GM10266 (cell line): ENCODE measurements around the gene ETNK2.

ENCODE experiments used
- DNase-seq: peaks from one replicate; pipeline ENCODE4 v3.0.0; 2012; ENCODE audit errors: extremely low spot score
- TF ChIP-seq, protein P1 (sequence below): IDR thresholded peaks from 2 replicates; pipeline ENCODE4 v1.5.1; 2012; ENCODE audit warnings: mild to moderate bottlenecking, low read depth; ENCODE audit not compliant: control insufficient read depth, insufficient read depth; ENCODE audit errors: missing control alignments

ETNK2 gene

DNA sequence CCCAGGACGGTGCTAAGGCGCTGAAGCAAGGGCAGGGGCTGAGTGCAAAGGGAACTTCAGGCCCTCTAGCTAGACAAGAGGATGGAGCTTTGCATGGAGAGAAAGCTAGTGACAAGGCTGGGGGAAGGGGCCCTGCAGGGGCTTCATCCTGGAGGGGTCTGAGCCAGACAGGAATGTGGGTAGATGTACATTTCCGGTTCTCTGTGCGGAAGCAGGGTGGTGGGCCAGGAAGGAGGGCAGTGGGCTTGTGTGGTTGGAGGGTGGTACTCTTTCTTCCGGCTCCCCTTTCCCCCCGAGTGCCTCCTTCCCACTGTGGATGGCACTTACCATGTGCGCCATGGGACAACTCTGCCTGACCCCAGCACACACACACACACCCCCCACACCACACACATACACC, 42.9 kb upstream of the ETNK2 start:
- no peak for DNase-seq
- TF ChIP-seq, protein P1, sequence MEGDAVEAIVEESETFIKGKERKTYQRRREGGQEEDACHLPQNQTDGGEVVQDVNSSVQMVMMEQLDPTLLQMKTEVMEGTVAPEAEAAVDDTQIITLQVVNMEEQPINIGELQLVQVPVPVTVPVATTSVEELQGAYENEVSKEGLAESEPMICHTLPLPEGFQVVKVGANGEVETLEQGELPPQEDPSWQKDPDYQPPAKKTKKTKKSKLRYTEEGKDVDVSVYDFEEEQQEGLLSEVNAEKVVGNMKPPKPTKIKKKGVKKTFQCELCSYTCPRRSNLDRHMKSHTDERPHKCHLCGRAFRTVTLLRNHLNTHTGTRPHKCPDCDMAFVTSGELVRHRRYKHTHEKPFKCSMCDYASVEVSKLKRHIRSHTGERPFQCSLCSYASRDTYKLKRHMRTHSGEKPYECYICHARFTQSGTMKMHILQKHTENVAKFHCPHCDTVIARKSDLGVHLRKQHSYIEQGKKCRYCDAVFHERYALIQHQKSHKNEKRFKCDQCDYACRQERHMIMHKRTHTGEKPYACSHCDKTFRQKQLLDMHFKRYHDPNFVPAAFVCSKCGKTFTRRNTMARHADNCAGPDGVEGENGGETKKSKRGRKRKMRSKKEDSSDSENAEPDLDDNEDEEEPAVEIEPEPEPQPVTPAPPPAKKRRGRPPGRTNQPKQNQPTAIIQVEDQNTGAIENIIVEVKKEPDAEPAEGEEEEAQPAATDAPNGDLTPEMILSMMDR, result no peak

DNA sequence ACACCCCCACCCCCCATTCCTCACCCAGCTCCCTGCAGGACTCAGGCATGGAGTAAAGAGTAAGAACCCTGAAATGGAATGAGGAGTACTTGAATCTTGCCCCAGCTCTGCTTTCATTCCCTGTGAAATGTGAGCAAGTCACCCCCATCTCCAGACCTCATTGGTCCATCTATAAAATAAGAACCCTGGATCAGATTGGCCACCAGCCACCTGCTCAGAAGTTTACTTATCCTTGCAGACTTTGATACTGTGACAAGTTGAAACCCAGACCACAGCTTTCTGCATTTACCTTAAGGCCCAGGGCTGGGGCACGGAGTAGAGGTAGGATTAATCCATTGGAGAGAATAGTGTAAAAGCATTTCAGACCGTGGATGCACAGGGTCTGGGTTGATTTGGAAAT, 42.2 kb upstream of the ETNK2 start:
- no peak for DNase-seq
- TF ChIP-seq, protein P1, result no peak

DNA sequence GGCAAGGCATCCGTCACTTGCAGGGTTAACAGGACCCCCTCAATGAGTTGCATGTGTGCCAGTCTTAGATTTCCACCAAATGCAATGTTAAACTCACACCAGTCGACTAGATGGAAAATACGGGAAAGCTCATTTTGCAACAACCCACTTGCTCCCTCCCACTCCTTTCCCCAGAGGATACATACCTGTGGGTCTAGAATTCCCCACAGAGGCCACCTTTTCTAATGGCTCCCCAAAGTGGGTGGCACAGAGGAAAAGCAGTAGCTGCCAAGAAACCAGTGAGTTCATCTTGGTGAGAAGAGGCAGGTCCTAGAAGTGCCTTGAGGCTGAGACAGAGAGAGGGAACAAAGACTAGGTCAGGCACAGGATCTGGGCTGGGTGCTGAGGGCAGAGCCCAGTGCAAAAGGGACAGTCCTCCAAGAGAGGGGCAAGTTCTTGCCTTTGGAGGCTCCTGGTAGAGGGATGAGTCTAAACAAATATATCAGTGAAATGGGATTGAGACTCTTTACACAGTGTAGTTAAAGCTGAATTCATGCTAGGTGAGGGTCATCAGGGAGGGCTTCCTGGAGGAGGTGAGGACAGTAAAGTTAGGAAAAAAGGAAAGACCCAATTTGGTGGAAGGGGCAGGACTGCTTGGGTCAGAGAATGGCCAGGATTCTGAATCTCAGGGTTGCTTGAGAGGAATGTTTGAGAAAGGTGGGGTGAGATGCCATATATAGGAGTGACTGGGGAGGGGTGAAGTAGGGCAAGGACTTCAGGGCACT, 40.9 kb upstream of the ETNK2 start:
- TF ChIP-seq, protein P1, result no peak
- DNase-seq, result no peak

DNA sequence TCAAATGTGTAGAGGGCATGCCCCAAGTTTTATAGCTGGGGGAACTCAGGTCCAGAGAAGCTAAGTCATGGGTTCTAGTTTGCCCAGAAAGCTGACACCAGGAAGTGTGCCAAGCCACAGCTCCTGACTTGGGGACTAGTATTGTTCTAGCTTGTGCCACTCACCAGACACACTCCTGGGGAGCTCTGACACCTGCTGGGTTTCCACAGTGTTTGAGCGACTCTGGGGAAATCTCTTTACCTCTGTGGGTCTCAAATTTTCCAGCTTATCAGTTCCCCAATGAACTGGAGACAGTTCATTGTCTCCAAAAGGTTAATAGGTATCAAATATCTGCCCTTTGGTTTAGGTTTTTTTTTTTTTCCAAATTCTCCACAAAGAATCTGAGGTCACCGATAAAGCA, 40.2 kb upstream of the ETNK2 start:
- DNase-seq, result no peak
- TF ChIP-seq, protein P1, result no peak

DNA sequence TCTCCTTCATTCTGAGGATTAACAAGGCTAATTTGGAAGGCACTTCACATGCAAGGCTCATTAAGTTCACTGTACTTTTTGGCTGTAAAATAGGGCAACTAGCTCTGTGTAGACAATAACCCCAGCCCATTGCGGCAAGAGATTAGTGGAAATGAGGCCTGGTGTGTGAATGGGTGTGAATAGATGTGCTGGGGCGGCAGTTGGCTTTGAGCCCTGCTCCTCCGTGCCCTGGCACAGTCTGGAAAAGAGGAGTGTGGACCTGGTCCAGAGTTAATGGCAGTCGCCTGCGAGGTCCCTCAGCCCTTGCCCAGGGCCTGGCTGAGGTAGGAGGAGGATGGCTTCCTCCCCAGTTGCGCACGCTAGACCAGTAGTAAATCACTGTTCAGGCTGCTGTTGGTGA, 39.6 kb upstream of the ETNK2 start:
- TF ChIP-seq, protein P1, result no peak
- DNase-seq, result no peak

DNA sequence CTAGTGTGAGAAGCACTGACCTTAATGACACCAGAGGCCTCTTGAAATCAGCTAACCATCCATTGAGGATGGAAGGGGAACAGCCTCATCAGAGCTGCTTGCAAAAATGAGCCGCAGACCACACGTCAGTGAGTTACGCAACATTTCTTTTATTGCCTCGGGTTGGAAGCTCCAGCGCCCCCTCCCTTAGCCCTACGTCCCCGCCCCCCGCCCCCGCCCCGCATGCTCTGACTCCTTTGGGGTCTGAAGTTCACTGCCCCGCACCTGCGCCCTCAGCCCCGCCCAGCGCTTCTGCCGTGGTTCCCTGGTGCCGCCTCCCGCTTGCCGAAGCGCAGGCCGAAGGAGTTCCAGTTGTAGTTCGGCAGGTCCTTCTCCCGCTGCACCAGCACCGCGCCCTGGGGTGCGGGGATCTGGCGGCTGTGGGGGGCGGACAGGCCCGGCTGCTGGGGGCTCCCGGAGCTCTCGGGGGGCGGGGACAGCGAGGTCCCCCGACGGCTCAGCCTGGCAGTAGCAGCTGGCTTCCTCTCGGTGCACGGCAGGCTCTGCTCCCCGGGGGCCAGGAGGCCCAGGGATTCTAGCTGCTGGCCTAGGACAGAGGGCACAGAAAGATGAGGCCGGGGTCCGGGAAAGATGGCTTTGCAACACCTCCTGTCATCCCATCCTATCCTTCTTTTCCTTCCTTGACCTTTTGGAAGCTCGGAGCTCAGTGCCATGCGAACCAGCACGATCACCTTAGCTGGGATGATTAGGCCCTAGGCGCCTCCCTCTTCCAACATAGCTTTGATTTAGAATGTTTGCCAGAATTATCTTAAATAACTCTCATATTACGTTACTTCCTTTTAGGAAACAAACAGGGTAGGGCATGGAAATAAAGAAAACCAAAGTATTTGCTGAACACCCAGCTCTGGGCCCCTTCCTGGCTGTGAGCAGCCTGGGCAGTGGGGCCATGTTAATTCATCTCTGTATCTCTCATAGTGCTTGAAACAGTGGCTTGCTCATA, 38.7 kb upstream of the ETNK2 start:
- DNase-seq, result no peak
- TF ChIP-seq, protein P1, result no peak
